HG03135 (cell line): ENCODE measurements around the gene QDPR.
"Not testable (repeated sequence)": the region's sequence is repeated elsewhere in the genome, so short reads cannot be mapped to it uniquely, and the experiment has no call there.

Experiments used
- ATAC-seq: cut with Tn5 transposase; IDR thresholded peaks from one replicate; pipeline ENCODE4 v1.9.1; 2021; ENCODE audit warnings: mild to moderate bottlenecking, moderate library complexity; ENCODE audit not compliant: unreplicated experiment

QDPR gene

DNA sequence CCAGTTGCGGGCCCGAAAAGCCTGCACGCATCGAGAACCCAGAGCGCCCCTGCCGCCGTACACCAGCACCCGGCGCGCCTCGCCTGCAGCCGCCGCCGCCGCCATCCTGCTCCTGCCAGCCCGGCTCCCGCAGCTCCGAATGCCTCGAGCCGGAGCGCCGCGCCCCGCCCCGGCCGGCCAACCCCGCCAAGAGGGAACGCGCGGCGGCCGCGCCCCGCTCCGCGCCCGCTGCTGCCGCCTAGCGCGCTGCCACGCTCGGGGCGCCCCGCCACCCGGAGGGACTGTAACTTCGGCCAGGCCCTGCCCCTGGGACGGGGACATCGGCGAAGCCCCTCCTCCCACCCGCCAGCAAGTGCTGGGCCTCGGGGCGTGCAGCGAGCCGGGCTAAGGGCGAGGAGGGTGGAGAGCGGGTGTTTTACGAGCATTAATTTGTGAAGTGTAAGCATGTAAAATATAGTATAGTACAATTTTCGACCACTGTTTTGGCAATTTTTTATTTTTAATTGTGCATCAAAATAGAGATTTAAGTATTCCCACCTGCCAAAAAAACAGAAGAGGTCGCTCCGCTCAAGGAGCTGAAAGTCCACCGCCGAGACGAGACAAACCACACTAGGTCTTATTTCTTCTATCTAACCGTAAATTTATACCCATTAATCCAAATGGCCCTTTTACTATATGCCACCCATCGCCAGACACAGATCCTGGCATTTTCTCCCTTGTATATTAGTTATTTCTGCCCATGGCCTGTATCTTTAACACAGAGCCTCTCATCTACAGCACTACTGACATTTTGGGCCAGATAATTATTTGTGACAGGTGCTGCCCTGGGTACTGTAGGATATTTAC is at the start of gene QDPR:
Gene QDPR (minus strand): TSS at position 141 of the 846 bp plus-strand sequence. CDS start 36 bp downstream, at position 105.
- peak; percentile 94 for ATAC-seq

- no peak for ATAC-seq
Measured at GRCh38 chr4:17561195-17561909, 49.5 kb upstream of the QDPR start.

- no peak for ATAC-seq
Measured at GRCh38 chr4:17560065-17560673, 48.3 kb upstream of the QDPR start.

- ATAC-seq, result no peak
Measured at GRCh38 chr4:17559709-17560048, 47.8 kb upstream of the QDPR start.

GRCh38 chr4:17558941-17559708 is 47.2 kb upstream of the QDPR start:
- ATAC-seq, result no peak

DNA sequence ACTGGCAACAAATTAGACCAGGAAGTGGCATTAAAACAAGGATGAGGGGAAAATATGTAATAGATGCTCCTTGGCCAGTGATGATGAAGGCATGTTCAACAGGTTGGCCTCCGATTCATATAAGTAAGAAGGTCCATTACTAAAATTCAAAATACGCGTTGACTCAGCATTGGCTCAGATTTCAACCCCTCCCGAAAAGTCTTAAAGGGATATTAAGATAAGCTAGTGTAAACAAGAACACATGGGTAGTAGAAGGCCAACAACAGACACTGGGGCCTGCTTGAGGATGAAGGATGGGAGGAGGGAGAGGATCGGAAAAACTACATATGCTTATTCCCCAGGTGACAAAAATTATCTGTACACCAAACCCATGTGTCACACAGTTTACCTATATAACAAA is 46.0 kb upstream of the QDPR start:
- no peak for ATAC-seq

GRCh38 chr4:17556498-17556897 is 44.6 kb upstream of the QDPR start:
- no peak for ATAC-seq

- no peak for ATAC-seq
Measured at GRCh38 chr4:17554568-17554967, 42.7 kb upstream of the QDPR start.

- no peak for ATAC-seq
Measured at GRCh38 chr4:17552427-17552826, 40.5 kb upstream of the QDPR start.

- ATAC-seq, result no peak
Measured at GRCh38 chr4:17550549-17550948, 38.7 kb upstream of the QDPR start.

DNA sequence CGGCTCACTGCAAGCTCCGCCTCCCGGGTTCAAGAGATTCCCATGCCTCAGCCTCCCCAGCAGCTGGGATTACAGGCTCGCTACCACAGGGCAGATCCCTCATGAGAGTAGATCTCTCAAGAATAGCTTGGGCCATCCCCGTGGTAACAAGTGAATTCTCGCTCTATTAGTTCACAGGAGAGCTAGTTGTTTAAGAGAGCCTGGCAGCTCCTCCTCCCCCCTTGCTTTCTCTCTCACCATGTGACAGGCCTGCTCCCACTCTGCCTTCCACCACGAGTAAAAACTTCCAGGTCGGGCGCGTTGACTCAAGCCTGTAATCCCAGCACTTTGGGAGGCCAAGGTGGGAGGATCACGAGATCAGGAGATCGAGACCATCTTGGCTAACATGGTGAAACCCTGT is 34.8 kb upstream of the QDPR start:
- no peak for ATAC-seq

- ATAC-seq, result no peak
Measured at GRCh38 chr4:17546222-17546621, 34.3 kb upstream of the QDPR start.

DNA sequence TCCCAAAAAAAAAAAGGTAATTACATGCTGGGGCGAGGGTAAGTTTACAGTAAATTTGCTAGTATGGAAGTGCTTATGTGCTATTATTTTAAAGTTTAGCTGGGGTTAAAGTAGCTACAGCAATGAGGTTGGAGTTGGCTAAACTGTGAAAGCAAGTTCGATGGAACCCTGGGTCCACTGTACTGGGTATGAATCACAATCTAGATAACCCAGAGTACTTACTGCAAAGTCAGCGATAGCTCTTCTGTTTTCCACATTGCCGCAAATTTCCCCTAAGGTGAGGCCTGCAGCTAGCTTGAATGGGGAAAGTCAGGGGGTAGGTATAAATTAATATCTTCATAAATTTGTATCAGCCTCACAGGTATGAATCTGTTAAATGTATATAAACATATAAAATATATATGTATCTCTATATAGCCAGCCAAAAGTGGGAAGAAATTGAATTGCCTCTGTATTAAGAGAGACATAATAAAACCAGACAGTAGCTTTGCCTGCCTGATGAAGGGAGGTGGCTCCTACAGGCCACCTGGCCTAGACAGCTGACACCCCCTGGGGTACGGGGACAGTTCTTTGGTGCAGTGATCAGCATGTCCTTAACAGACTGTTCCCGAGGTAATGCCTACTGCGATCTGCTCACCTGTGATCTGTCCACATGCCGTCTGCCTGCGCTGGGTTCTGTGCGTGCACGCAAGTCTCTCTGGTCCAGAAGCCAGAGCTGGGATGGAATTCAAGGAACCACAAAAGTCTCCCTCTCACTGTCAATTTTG is 33.7 kb upstream of the QDPR start:
- no peak for ATAC-seq

- ATAC-seq, result no peak
Measured at GRCh38 chr4:17544831-17545234, 32.9 kb upstream of the QDPR start.

- ATAC-seq, result no peak
Measured at GRCh38 chr4:17544205-17544604, 32.3 kb upstream of the QDPR start.

DNA sequence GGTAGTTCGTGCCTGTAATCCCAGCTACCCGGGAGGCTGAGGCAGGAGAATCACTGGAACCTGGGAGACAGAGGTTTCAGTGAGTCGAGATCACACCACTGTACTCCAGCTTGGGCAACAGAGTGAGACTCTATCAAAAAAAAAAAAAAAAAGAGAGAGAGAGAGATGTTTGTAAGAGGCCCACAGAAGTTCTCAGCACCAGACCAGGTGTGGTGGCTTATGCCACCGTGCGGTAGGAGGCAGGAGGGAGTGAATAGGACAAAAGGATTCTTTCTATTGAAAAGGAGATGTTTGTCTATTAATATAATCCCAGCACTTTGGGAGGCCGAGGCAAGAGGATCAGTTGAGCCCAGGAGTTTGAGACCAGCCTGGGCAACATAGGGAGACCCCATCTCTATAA is 25.2 kb upstream of the QDPR start:
- ATAC-seq, result not testable (repeated sequence)

- no peak for ATAC-seq
Measured at GRCh38 chr4:17535906-17536305, 24.0 kb upstream of the QDPR start.

DNA sequence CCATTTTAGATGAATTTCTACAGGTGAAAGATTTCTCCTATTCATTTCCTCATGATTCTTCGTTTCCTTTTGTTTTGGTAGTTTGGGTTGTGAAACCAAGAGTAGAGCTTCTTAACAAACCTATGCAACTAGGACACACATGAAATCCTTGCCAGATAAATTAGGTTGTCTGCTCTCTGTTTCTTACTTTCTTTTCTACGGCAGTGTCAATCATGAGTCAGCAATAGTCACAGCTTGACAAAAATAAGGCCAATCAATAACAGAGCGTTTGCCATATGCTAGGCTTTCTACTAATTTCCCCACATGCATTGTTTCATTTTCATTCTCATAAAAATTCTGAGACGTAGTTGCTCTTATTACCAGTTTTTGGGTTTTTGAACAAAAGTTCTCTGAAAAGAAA is 23.4 kb upstream of the QDPR start:
- no peak for ATAC-seq

DNA sequence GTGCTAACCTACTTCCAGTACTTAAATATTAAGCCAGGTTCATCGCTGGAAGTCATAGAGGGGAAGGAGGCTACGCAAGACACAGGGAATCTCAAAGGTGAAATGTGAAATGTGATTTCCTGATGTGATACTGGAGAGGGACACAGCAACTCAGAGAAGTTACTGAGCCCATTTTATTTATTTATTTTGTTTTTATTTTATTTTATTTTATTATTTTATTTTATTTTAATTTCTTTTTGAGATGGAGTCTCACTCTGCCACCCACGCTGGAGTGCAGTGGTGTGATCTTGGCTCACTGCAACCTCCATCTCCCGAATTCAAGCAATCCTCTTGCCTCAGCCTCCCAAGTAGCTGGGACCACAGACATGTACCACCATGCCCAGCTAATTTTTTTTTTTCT is 22.8 kb upstream of the QDPR start:
- ATAC-seq, result no peak

DNA sequence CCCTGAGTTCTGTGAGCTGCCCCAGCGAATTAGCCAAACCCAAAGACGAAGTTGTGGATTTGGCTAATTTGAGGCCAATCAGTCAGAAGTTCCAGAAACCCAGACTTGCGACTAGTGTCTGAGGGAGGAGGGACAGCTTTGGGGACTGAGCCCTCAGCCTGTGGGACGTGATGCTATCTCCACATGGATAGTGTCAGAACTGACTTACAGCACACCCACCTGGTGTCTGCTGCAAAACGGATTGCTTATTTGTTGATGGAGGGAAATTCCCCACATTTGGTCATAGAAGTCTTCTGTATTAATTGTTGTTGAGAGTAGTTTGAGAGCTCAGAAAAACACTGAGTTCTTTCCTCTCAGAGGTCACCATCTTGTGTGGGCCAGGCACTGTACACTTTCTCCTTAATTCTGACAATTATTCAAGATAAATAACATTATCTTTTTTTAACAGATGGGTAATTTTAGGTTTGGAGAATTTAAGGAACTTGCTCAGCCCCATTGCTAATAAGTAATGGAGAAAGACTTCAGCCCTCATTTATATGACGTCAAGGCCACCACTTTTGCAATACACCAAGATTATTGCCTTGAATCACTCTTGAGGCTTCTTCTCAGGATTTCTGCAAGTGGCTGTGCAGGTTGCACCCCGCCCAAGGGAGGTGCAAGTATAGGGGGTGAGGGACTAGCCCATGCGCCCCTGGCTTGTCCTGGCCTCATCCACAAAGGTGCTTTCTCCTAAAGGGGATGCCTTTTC is 19.8 kb upstream of the QDPR start:
- ATAC-seq, result no peak
